Bronchial epithelial cell (primary cell): ENCODE measurements around the gene ZSCAN22. TPM values are rescaled to one million over a fixed set of nuclear protein-coding genes. Genes with fewer than 3 reads are reported as not detected.
"Not testable (repeated sequence)": the region's sequence is repeated elsewhere in the genome, so short reads cannot be mapped to it uniquely, and the experiment has no call there.

Experiments
- DNase-seq: peaks from one replicate; pipeline ENCODE4 v3.0.0-alpha.2; 2010; ENCODE audit warnings: low read depth
- FAIRE-seq: peaks from 2 replicates; lab custom pipeline; 2011; peaks lifted over from hg19 to GRCh38; lab: Jason Lieb, UNC
- H3K27me3 ChIP-seq: 2 replicates; pipeline ENCODE4 v1.5.1; 2011; ENCODE audit warnings: low read length; ENCODE audit not compliant: control insufficient read depth, insufficient read depth
- H3K36me3 ChIP-seq: 2 replicates; pipeline ENCODE4 v1.5.1; 2011; ENCODE audit warnings: low read length; ENCODE audit not compliant: control insufficient read depth, insufficient read depth
- H3K4me3 ChIP-seq: 2 replicates; pipeline ENCODE4 v1.5.1; 2011; ENCODE audit warnings: mild to moderate bottlenecking, low read depth, low read length, control low read depth
- CTCF ChIP-seq: IDR thresholded peaks from 2 replicates; pipeline ENCODE4 v1.5.1; 2011; ENCODE audit warnings: mild to moderate bottlenecking, moderate library complexity, low read length, control low read depth, inconsistent platforms; ENCODE audit not compliant: insufficient read depth, severe bottlenecking
- total RNA-seq: library from RNA; depleted of rRNA; stranded (reverse); fragments of >200 nt; gene quantifications from 2 replicates; pipeline ENCODE4 v1.2.1, GENCODE V29; 2014

Gene ZSCAN22
- total RNA-seq, 1 donor from 2014 or later = 1.8 TPM

GRCh38 chr19:58338825-58339558 lies 12.2 kb downstream of the ZSCAN22 start:
- no peaks in the 10 kb centered on the region for H3K27me3 ChIP-seq
- TF ChIP-seq CTCF = no peak
- peaks cover 11% of the 10 kb centered on the region for H3K36me3 ChIP-seq
- no peak for FAIRE-seq
- H3K4me3 ChIP-seq = no peak overlapping the region
- DNase-seq = no peak

GRCh38 chr19:58345558-58345957 lies 18.8 kb downstream of the ZSCAN22 start:
- FAIRE-seq (peak; percentile 18), DNase-seq (no peak)
- H3K27me3 ChIP-seq = peaks cover 6% of the 10 kb centered on the region
- H3K36me3 ChIP-seq = no peaks in the 10 kb centered on the region
- no peak overlapping the region for H3K4me3 ChIP-seq
- no peak for TF ChIP-seq CTCF

GRCh38 chr19:58346961-58347929 lies 20.5 kb downstream of the ZSCAN22 start:
- no peaks in the 10 kb centered on the region for H3K36me3 ChIP-seq
- H3K27me3 ChIP-seq = peaks cover 6% of the 10 kb centered on the region
- FAIRE-seq = no peak
- DNase-seq = no peak
- peak overlapping the region; percentile 36 for H3K4me3 ChIP-seq
- TF ChIP-seq CTCF = no peak

GRCh38 chr19:58348080-58348479 lies 21.3 kb downstream of the ZSCAN22 start:
- not testable (repeated sequence) for H3K36me3 ChIP-seq, FAIRE-seq, H3K27me3 ChIP-seq, DNase-seq
- H3K4me3 ChIP-seq = peak overlapping the region; percentile 36

- Histone ChIP-seq H3K27me3 (peaks cover 6% of the 10 kb centered on the region), H3K4me3 (no peak overlapping the region), H3K36me3 (no peaks in the 10 kb centered on the region)
- DNase-seq (no peak), FAIRE-seq (no peak)
- no peak for TF ChIP-seq CTCF
Observed at GRCh38 chr19:58349590-58349989, 22.8 kb downstream of the ZSCAN22 start.
